ENCODE results near the gene DERL3. TPM values are rescaled to one million over a fixed set of nuclear protein-coding genes. Genes with fewer than 3 reads are reported as not detected.

Gene DERL3
- total and polyA plus RNA-seq, 2 of the 13 experiments (the other 11 are each of a cell fraction or from before 2014, with no cell fraction given) = not detected

GRCh38 chr22:23849009-23850006 is 10.5 kb upstream of the DERL3 start (continued):
- TF ChIP-seq ZNF280D (CRISPR knock-in tag; IDR thresholded peaks at IDR 0.05) (no peak), PBX3 (CRISPR knock-in tag; IDR thresholded peaks at IDR 0.05; ENCODE audit: borderline replicate concordance) (no peak), JUN (CRISPR knock-in tag; IDR thresholded peaks at IDR 0.05) (no peak), TAF15 (IDR thresholded peaks at IDR 0.05; ENCODE audit: low read depth, low read length, poor library complexity, severe bottlenecking) (peak; percentile 57), ZNF335 (CRISPR knock-in tag; IDR thresholded peaks at IDR 0.05) (no peak), ZNF253 (CRISPR knock-in tag; IDR thresholded peaks at IDR 0.05; ENCODE audit: borderline replicate concordance) (no peak), ZBTB44 (CRISPR knock-in tag; IDR thresholded peaks at IDR 0.05) (peak; percentile 68; the same call in 1 of the 2 replicates), ZNF850 (CRISPR knock-in tag; conservative IDR thresholded peaks at IDR 0.05) (no peak), MLXIP (CRISPR knock-in tag; IDR thresholded peaks at IDR 0.05; ENCODE audit: borderline replicate concordance) (no peak), ZNF251 (CRISPR knock-in tag; IDR thresholded peaks at IDR 0.05) (no peak), CBX1 (IDR thresholded peaks at IDR 0.05; ENCODE audit: low read depth) (no peak), FOXO1 (CRISPR knock-in tag; IDR thresholded peaks at IDR 0.05) (peak; percentile 44; the same call in 1 of the 2 replicates), HNF1A (IDR thresholded peaks at IDR 0.05; ENCODE audit: low read depth) (no peak), HNF1A (CRISPR knock-in tag; IDR thresholded peaks at IDR 0.05; ENCODE audit: borderline replicate concordance) (no peak), MIXL1 (CRISPR knock-in tag; IDR thresholded peaks at IDR 0.05) (no peak)
